HG02981 (cell line): ENCODE measurements around the gene UBE2I.

Experiments used
- ATAC-seq: cut with Tn5 transposase; IDR thresholded peaks from one replicate; pipeline ENCODE4 v1.9.1; 2021; ENCODE audit warnings: mild to moderate bottlenecking, moderate library complexity; ENCODE audit not compliant: unreplicated experiment

UBE2I gene

DNA sequence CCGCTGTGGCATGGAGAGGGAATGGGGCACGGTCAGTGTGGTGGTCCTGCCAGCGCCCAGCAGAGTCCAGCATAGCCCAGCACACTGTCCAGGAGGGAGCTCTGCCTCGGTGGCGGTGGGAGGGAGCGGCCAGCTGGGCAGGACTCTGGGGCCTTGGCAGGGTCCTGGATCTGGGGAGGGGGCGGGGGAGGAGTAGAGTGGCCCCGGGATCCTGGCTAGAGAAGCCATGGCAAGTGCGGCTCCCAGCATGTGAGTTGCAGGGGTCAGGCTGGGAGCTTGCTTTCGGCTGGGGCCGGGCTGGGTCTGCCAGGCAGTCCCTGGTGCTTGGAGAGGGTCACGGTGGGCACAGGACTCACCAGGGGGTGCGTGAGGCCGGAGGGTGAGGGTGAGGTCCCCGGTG is 46.2 kb downstream of the UBE2I start:
- no peak for ATAC-seq

DNA sequence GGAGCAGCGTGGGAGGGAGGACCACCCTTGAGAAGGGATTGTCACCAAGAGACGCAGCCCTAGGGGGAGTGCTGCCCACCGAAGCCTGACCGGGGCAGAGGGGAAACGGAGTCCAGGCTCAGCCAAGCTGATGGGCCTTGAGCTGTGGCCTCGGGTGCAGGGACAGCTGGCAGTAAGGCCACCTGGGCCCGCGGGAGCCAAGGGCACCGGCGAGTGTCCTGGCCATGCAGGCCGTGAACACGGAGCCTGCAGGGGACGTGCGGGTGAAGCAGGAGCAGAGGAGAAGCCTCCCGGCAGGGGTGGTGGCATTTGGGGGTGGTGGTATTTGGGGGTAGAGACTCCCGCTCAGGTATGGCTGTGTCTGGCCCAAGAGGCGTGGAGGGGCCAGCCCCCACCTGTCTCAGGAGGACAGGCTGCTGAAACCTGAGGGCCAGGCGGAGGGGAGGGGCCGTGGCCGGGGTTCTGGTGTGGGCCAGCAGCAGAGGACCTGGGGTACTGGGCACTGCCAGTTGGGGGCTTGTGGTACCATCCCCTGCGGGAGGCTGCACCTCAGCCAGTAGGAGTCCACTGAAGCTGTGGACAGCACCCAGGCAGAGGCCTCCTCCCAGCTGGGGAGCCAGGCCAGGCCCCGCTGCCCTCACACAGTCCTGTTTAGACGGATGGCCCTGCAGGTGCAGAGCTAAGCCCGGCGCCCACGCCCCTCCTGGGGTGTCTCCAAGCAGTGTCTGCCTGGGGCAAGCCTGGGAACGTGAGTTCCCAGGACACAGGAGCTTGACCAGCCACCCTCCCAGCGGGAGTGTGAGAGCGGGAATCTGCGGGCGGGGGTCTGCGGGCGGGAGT is 46.8 kb downstream of the UBE2I start:
- ATAC-seq = no peak

DNA sequence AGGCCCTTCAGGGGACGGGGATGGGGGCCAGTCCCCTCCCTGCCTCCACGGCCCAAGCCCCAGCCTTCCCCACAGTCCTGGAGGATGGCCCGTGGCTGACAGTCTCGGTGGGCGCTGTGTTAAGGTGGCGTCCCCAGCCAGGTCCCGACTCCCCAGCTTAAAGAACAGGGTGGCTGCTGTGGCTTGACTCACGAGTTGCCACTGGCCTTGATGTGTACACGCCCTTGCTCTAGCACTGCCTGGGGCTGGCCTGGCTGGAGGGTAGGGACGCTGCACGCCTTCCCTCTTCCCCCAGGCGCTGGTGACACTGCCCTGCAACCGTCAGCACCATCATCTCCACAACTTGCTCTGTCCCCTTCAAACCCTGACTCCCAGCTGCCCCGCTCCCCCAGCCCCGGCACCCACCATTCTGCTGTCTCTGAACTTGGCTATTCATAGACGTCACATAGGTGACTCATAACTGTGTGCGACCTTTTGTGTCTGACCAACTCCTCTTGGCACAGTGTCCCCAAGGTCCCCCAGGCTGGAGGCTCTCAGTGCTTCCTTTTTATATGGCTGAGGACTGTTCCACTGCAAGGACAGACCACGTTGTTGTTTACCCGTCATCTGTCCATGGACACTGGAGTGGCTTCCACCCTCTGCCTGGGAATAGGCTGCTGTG is 48.6 kb downstream of the UBE2I start:
- no peak for ATAC-seq

DNA sequence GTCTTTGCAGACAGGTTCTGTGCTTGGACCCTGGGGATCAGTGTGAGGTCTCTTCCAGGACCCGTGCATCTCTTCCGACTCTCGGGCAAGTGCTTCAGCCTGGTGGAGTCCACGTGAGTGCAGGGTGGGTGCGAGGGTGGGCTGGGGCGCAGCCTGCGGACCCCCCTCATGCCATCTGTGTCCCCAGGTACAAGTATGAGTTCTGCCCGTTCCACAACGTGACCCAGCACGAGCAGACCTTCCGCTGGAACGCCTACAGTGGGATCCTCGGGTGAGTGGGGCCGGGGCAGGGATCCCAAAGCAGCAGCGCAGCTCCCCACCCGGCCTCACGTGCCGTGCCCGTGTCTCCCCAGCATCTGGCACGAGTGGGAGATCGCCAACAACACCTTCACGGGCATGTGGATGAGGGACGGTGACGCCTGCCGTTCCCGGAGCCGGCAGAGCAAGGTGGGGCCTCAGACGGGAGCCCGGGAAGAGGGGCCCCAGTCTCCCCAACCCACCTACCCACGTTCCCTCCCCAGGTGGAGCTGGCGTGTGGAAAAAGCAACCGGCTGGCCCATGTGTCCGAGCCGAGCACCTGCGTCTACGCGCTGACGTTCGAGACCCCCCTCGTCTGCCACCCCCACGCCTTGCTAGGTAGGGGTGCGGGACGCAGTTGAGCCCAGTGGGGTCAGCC is 52.4 kb downstream of the UBE2I start:
- ATAC-seq = no peak

DNA sequence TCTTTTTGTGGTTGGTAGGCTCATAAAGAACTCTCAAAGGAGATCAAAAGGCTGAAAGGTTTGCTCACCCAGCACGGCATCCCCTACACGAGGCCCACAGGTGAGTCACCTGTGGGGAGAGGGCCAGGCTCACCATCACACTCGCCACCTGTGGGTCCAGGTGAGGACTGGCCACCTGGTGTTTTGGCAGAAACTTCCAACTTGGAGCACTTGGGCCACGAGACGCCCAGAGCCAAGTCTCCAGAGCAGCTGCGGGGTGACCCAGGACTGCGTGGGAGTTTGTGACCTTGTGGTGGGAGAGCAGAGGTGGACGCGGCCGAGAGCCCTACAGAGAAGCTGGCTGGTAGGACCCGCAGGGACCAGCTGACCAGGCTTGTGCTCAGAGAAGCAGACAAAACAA is 53.4 kb downstream of the UBE2I start:
- no peak for ATAC-seq

DNA sequence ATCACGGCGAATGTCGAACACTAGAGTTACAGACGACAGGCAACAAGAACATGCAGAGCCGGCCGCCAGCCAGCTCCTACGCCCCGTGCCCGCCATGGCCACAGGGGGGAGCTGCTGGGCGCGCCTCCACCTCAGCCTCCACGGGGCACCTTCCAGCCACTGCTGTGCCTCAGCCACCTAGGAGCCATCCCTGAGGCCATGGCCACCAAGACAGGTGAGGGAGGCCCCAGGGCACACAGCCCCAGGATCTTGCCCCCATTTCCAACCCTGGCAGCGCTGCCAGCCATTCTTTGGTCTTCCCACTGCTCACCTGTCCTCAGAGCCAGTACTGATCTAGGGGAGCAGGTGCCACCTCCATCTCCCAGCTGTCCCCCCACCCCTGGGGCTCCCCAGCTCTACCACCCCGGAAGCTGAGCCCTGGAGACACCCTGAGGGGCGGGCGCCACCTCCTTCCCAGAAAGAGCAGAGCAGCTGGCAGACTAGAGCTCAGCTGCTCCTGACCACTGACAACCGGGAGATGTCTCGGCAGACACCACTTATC is 54.1 kb downstream of the UBE2I start:
- no peak for ATAC-seq

DNA sequence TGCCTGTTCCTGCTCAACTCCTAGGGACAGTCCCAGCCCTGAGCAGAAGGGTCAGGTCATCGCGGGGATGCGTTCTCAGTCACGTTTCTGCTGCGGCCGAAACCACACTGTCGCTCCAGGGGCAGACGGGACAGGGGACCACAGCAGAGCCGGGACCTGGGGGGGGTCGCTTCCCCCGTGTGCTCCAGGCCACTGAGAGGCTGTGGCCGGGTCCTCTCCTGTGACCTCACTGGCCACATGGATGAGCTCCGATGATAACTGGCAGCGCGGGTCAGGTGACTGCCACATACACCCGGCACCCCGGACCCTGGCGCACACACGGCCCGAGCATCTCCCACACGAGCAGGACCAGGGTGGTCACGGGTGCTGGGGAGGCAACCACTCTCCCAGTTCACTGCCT is 55.1 kb downstream of the UBE2I start:
- ATAC-seq = no peak

DNA sequence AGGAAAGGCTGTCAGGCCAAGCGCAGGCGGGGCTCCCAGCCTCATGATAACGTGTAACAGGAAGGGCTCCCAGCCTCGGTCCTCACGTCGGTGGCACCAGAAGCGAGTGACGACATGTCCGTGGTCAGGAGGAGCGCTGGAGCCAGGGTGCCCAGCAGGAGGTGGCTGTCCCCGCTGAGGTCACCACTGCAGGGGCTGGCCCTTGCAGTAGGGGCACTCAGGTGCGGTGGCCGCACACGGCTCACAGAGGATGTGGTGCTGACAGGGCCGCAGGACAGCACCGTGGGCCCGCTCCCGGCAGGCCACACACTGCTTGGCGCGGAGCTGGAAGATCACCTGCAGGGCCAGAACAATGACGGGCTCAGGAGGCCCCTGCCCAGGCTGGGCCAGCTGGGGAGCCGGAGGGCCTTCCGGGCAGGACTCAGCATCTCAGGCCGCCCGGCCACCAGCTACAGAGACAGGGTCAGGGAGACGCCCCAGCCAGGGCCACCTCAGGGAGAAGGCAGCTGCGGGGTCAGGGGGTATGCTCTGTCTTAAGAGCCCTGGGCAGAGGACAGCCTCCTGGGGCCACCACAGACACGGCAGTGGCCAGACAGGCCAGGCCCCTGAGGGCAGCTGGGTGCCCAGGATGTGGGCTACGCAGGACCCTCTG is 56.8 kb downstream of the UBE2I start:
- no peak for ATAC-seq

- ATAC-seq = no peak
Measured at GRCh38 chr16:1366712-1367299, 57.4 kb downstream of the UBE2I start.

- ATAC-seq = no peak
Measured at GRCh38 chr16:1367486-1368174, 58.2 kb downstream of the UBE2I start.

DNA sequence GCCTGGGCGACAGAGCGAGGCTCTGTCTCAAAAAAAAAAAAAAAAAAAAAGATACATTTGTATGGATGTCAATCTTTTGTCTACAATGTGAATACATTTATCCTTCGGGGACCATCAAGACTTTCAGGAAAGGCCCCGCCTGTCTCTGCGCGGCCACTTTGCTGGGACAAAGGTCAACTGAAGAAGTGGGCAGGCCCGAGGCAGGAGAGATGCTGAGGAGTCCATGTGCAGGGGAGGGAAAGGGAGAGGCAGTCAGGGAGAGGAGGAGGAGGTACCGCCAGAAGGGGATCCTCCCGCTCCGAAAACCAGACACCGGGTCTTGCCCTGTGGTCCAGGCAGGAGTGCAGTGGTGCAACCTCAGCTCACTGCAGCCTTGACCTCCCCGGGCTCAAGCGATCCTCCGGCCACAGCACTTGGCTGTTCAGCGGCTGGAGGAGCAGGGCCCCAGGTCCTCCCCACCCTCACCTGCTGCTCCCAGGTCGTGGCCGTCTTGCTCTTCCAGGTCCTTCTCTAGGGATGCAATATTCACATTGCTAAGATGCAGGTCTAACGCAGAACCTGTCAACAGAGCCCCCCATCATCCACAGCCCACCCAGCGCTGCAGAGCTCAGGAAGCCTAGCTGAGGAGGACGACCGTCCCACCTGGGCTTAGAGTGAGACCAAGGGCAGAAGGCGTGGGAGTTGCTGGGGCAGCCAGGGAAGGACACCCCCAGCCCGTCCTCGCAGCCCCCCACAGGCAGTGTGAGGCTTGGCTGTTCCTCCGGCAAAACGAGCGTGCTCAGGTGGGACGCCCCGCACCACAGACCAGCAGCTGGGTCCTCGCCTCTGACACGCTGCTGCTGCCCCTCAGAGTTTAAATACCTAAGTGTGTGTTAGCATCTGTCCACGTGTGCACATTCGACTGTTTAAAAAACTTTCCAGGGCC is 61.9 kb downstream of the UBE2I start:
- ATAC-seq = no peak

DNA sequence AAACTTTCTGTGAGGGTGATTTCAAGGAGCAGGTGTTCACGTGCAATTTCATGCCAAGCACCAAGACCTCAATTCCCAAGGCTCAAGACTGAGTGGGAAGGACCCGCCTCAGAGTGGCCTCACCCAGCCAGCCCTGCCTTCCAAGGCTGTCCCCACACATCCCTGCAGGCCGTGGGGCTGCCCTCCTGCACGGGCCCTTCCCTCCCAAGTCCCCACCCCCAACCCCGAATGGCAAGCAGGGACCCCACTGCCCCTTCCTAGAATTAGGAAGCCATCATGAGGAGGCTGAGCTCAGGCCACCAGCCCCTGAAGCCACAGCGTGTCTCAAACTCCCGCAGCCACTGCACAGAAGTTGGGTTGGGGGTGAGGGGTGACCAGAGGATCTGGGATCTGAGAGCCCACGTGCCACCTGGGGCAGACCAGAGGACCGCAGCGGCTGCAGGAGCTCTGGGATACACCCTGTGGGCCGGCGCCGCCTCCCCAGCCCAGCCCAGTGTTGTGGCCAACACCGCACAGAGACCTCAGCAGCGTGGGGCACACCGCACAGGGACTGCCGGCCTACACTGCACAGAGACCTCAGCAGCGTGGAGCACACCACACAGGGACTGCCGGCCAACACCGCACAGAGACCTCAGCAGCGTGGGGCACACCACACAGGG is 63.0 kb downstream of the UBE2I start:
- no peak for ATAC-seq

DNA sequence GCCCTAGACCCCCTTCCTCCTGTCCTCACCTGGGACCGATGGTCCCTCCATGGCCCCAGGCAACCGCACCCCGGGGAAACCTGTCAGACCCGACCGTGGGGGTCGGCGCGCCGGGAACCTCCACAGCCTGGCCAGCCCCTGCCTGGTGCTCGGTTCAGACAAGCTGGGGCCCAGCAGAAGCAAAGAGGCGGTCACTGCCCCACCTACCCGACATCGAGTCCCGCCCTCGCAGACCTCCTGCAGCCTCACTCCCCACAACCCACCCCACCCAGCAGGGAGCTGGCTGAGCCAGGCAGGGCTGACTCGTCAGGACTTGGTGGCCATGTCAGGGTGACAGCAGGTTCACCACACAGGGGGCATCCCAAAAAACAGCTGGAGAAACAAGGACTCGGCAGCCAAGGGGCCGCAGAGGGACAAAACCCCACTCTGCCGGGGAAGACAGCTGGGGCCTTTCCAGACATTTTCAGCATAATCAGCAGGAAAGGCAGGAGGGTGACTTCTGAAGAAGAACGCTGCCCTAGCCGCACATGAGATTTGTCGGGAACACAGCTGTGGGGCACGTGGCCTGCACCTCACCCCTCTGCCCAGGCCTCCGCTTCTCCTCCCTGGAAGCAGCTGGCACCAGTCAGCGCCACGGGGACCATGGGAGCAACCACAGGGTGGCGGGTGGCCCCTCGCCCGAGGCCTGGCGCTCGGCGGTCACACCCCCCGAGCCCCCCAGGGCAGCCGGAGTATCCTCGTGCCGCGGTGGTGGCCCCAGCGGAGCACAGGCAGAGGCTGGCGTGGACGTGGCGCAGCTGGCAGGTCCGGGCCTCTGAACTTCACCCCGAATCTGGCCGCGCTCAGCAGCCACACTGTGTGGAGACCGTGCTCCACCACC is 65.2 kb downstream of the UBE2I start:
- ATAC-seq = no peak

DNA sequence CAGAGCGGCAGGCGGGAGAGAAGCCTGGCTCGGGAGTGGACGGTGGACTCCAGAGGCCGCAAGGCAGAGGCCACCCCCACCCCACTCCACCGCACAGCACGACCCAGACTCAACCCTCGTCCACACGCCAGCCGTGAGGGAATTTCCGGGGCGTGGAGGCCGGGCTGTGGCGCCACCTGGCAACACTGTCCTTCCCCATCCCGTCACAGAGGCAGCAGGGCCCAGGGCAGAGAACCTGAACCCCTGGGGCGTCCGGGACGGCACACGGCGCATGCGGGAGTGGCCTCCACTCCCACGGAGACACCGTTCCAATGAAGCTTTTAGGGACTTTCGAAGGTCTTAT is 65.8 kb downstream of the UBE2I start:
- no peak for ATAC-seq

DNA sequence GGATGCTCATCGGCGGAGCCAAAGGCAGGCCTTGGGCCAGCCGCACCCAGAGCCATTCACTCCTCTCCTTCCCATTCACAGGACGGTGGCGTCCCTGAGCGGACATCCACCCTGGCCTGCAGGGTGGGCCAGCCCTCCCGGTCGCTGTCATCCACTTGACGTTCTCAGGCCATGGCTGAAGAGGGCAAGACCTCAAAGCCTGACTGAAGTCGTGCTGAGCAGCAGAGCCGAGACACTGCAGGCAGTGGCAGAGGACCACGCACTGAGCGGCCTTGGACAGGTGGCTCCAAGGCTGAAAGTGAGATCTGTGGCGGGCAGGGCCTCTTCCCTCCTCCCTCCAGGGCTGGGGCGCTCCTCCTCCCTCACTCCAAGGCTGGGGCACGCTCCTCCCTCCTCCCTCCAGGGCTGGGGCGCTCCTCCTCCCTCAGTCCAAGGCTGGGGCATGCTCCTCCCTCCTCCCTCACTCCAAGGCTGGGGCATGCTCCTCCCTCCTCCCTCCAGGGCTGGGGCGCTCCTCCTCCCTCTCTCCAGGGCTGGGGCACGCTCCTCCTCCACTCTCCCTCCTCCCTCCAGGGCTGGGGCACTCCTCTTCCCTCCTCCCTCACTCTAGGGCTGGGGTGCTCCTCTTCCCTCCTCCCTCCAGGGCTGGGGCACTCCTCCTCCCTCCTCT is 66.4 kb downstream of the UBE2I start:
- no peak for ATAC-seq
